SH-SY5Y (cell line): ENCODE measurements around the gene CYP1A1.

Experiments used
- GATA2 ChIP-seq: IDR thresholded peaks from 2 replicates; pipeline ENCODE4 v1.6.1; 2011; ENCODE audit warnings: mild to moderate bottlenecking, low read depth, low read length
- GATA3 ChIP-seq: IDR thresholded peaks from 2 replicates; pipeline ENCODE4 v1.6.1; 2011; ENCODE audit warnings: low read depth, mild to moderate bottlenecking, low read length, moderate library complexity

CYP1A1 gene

GRCh38 chr15:74723187-74723586, 2.1 kb downstream of the CYP1A1 start:
- no peak for TF ChIP-seq GATA3
- no peak for TF ChIP-seq GATA2

GRCh38 chr15:74722591-74722990, 2.7 kb downstream of the CYP1A1 start:
- TF ChIP-seq GATA3 = no peak
- TF ChIP-seq GATA2 = no peak

- TF ChIP-seq GATA3 (no peak), GATA2 (no peak)
These were observed 8.7 kb downstream of the CYP1A1 start for GRCh38 chr15:74716651-74717050.

GRCh38 chr15:74712311-74712710, 13.0 kb downstream of the CYP1A1 start:
- TF ChIP-seq GATA2 (no peak), GATA3 (no peak)

- TF ChIP-seq GATA2 (no peak), GATA3 (no peak)
These were observed 14.8 kb downstream of the CYP1A1 start for GRCh38 chr15:74710319-74711094.

GRCh38 chr15:74709892-74710291, 15.4 kb downstream of the CYP1A1 start:
- no peak for TF ChIP-seq GATA2
- no peak for TF ChIP-seq GATA3

GRCh38 chr15:74709011-74709410, 16.3 kb downstream of the CYP1A1 start:
- no peak for TF ChIP-seq GATA2
- no peak for TF ChIP-seq GATA3

GRCh38 chr15:74696808-74697207, 28.5 kb downstream of the CYP1A1 start:
- TF ChIP-seq GATA3 = no peak
- TF ChIP-seq GATA2 = no peak

DNA sequence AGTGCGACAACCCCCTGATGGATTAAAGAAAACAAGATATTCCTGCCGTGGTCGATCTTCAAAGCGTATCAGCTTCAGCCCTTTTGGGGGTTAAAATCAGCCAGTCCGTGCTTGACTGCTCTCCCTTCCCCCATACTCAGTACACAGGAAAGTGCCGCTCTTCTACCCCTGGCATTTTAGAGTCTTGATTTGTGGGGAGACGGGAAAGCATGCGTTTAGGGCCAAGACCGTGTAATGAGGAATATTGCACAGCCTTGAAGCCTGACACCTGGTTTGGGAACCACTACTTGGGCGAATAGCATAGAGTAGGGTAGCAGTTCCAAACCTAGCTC, 29.0 kb downstream of the CYP1A1 start:
- no peak for TF ChIP-seq GATA2
- TF ChIP-seq GATA3 = no peak

GRCh38 chr15:74695597-74696397, 29.5 kb downstream of the CYP1A1 start, which contains the start of gene EDC3:
Gene EDC3 (minus strand): TSS chr15:74696024. CDS start chr15:74675124, 20,900 bp downstream.
- no peak for TF ChIP-seq GATA2
- TF ChIP-seq GATA3 = no peak

GRCh38 chr15:74692327-74692726, 33.0 kb downstream of the CYP1A1 start:
- TF ChIP-seq GATA3 = no peak
- no peak for TF ChIP-seq GATA2

DNA sequence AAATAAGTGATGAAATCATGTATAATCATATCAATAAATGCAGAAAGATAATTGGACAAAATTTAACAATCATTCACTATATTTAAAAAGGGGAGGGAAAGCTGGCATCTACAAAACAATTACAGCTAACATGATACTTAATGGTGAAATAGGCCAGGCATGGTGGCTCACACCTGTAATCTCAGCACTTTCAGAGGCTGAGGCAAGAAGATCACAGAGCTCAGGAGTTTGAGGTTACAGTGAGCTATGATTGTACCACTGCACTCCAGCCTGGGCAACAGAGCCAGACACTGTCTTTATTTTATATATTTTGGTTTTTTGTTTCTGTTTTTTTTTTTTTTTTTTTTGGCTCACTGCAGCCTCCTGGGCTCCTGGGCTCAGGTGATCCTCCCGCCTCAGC, 41.6 kb downstream of the CYP1A1 start:
- no peak for TF ChIP-seq GATA3
- TF ChIP-seq GATA2 = no peak

- TF ChIP-seq GATA2 (no peak), GATA3 (no peak)
These were observed 42.4 kb downstream of the CYP1A1 start for GRCh38 chr15:74682954-74683353.

DNA sequence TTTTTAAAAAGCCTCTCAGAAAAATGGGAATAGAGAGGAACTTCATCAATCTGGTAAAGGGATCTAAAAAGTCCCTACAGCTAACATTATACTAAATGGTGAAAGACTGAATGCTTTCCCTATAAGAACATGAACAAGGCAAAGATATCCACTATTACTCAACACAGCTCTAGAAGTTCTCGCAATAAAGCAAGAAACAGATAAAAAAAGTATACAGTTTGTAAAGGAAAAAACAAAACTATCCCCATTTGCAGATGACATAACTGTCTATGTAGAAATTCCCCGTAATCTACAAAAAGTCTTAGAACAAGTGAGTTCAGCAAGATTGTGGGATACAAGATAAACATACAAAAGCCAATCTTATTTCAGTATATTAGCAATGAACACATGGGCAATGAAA, 44.9 kb downstream of the CYP1A1 start:
- TF ChIP-seq GATA3 (no peak), GATA2 (no peak)

DNA sequence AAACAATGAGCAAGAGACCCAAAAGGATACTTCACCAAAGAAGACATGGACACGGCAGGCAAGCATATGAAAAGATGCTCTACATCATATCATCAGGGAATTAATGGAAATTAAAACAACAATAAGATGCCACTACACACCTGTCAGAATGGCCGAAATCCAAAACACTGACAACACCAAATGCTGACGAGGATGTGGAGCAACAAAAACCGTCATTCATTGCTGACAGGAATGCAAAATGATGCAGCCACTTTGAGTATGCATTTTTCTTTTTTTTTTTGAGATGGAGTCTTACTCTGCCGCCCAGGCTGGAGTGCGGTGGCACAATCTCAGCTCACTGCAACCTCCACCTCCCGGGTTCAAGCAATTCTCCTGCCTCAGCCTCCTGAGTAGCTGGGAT, 48.5 kb downstream of the CYP1A1 start:
- TF ChIP-seq GATA3 (no peak), GATA2 (no peak)

GRCh38 chr15:74674161-74674560, 51.2 kb downstream of the CYP1A1 start:
- TF ChIP-seq GATA2 (no peak), GATA3 (no peak)
